DOHH2 (cell line): ENCODE measurements around the gene HAT1.

Experiments
- H3F3A ChIP-seq: fragments of 200-600 bp; sonication (generic), shearing (Covaris generic); 2 replicates; pipeline ENCODE4 v1.6.0; 2016; ENCODE audit warnings: antibody characterized with exemption, mild to moderate bottlenecking; ENCODE audit not compliant: control insufficient read depth, insufficient read depth
- H3K27ac ChIP-seq: fragments of 200-600 bp; sonication (generic); 2 replicates; pipeline ENCODE4 v1.5.1; 2014; ENCODE audit warnings: low read depth, mild to moderate bottlenecking, low read length, moderate library complexity
- H3K27me3 ChIP-seq: fragments of 200-600 bp; sonication (generic); 2 replicates; pipeline ENCODE4 v1.6.1; 2014; ENCODE audit warnings: mild to moderate bottlenecking, low read length, mixed read lengths; ENCODE audit not compliant: control insufficient read depth
- H3K36me3 ChIP-seq: fragments of 200-600 bp; sonication (generic); 2 replicates; pipeline ENCODE4 v1.6.1; 2014; ENCODE audit warnings: mild to moderate bottlenecking, low read length, moderate library complexity, mixed read lengths; ENCODE audit not compliant: control insufficient read depth
- H3K4me1 ChIP-seq: fragments of 200-600 bp; sonication (generic); 2 replicates; pipeline ENCODE4 v1.6.1; 2014; ENCODE audit warnings: mild to moderate bottlenecking, low read length, mixed read lengths; ENCODE audit not compliant: control insufficient read depth
- H3K4me2 ChIP-seq: fragments of 200-600 bp; sonication (generic); 2 replicates; pipeline ENCODE4 v1.6.0; 2014; ENCODE audit warnings: mild to moderate bottlenecking, low read length, moderate library complexity
- H3K4me3 ChIP-seq: fragments of 200-600 bp; sonication (generic); 2 replicates; pipeline ENCODE4 v1.5.1; 2014; ENCODE audit warnings: mild to moderate bottlenecking, low read length, mixed read lengths
- H3K79me2 ChIP-seq: fragments of 200-600 bp; sonication (generic); 2 replicates; pipeline ENCODE4 v1.6.1; 2014; ENCODE audit warnings: mild to moderate bottlenecking, low read length, mixed read lengths; ENCODE audit not compliant: control insufficient read depth
- H3K9me2 ChIP-seq: fragments of 200-600 bp; sonication (generic); replicated peaks from 2 replicates; pipeline ENCODE4 v1.6.1; 2014; ENCODE audit warnings: mild to moderate bottlenecking, low read length, mixed read lengths; ENCODE audit not compliant: control insufficient read depth
- H3K9me3 ChIP-seq: fragments of 200-600 bp; sonication (generic); 2 replicates; pipeline ENCODE4 v1.6.1; 2014; ENCODE audit warnings: antibody characterized with exemption, low read length, mixed read lengths; ENCODE audit not compliant: control insufficient read depth, insufficient read depth
- H4K20me1 ChIP-seq: fragments of 200-600 bp; sonication (generic); 2 replicates; pipeline ENCODE4 v1.6.0; 2014; ENCODE audit warnings: low read depth, mild to moderate bottlenecking, antibody characterized with exemption, low read length, moderate library complexity; ENCODE audit not compliant: control insufficient read depth, insufficient read depth
- CTCF ChIP-seq: fragments of 200-600 bp; sonication (generic); IDR thresholded peaks from one replicate; pipeline ENCODE4 v1.5.1; 2014; ENCODE audit warnings: antibody characterized with exemption, mild to moderate bottlenecking, low read depth, low read length; ENCODE audit not compliant: poor library complexity, severe bottlenecking
- EZH2phosphoT487 ChIP-seq: fragments of 200-600 bp; sonication (generic); IDR thresholded peaks from 2 replicates; pipeline ENCODE4 v1.6.1; 2017; ENCODE audit warnings: borderline replicate concordance, mild to moderate bottlenecking, antibody characterized with exemption, low read length, moderate library complexity, mixed read lengths

HAT1 gene

DNA sequence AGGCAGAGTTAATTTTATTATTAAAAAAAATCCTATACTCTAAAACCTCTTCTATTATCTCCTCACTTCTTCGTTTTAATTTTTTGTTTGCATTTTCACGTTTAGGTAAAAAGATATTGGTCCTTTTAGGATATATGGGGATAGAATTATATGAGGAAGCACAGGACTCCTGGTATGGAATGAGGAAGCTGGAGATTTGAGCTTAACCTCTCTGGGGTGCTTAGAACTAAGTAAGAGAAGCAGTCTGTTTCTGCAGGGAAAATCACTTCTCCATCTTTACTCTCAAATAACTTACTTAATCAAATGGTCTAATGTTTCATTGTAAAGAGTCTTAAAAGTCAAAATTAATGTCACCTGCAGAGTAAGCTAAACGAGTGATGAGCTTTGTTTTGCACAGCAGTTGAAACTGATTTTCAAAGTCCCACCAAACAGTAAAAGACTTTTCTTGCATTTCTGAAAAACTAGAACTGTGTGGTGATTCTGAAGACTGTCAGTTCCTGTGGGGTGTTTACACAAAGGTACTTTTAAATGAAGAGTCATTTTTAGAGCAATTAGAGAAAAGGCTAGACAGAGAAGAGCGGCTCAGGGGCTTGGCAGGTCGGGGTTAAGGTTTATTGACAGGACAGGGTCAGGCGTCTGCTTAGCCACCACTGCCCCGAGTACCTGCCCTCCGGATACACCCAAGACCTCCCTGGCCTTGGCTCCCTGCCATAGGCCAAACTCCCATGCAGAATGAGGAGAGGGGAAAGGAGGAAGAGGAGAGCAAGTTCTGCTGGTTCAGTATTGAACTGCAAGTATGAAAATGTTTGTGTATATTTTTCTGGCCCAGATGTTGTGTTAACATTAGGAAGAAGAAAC, 99.0 kb downstream of the HAT1 start:
- no peak overlapping the region for H3K4me3 ChIP-seq
- no peaks in the 10 kb centered on the region for H3K36me3 ChIP-seq
- H3K9me3 ChIP-seq, result no peaks in the 10 kb centered on the region
- H4K20me1 ChIP-seq, result no peaks in the 10 kb centered on the region
- no peaks in the 10 kb centered on the region for H3K79me2 ChIP-seq
- no peaks in the 10 kb centered on the region for H3F3A ChIP-seq
- TF ChIP-seq CTCF, result no peak
- no peak overlapping the region for H3K27ac ChIP-seq
- no peak overlapping the region for H3K4me2 ChIP-seq
- no peaks in the 10 kb centered on the region for H3K4me1 ChIP-seq
- H3K27me3 ChIP-seq, result no peaks in the 10 kb centered on the region
- H3K9me2 ChIP-seq, result no peaks in the 10 kb centered on the region

DNA sequence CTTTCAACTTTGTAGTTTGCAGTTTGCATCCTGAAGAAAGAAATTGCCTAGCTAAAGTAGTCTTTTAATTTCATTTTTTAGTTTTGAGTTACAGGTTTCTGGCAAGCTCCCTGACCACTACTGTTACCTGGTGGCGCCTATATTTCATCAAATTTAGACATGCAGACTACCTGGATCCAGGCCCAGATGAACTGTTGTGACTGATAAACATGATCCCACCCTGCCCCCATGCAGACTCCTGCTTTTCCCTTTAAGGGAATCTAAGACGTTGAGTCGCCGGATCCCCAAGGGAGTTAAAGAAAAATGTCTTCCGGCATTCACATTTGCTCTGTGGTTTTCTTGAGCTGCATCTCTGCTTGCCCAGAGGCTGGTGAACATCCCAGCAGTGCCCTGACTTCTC, 99.7 kb downstream of the HAT1 start:
- TF ChIP-seq CTCF (no peak), EZH2phosphoT487 (no peak)
- H3F3A ChIP-seq, result no peaks in the 10 kb centered on the region
- no peaks in the 10 kb centered on the region for H3K9me2 ChIP-seq
- no peak overlapping the region for H3K4me2 ChIP-seq
- H4K20me1 ChIP-seq, result no peaks in the 10 kb centered on the region
- no peak overlapping the region for H3K4me3 ChIP-seq
- no peaks in the 10 kb centered on the region for H3K36me3 ChIP-seq
- H3K27me3 ChIP-seq, result no peaks in the 10 kb centered on the region
- H3K79me2 ChIP-seq, result no peaks in the 10 kb centered on the region
- no peaks in the 10 kb centered on the region for H3K4me1 ChIP-seq
- no peak overlapping the region for H3K27ac ChIP-seq
- no peaks in the 10 kb centered on the region for H3K9me3 ChIP-seq

GRCh38 chr2:172031536-172031935, 109.3 kb downstream of the HAT1 start:
- Histone ChIP-seq H3K79me2 (no peaks in the 10 kb centered on the region), H3K4me3 (no peak overlapping the region), H3F3A (no peaks in the 10 kb centered on the region), H3K36me3 (no peaks in the 10 kb centered on the region), H3K27me3 (no peaks in the 10 kb centered on the region), H3K9me2 (no peaks in the 10 kb centered on the region), H3K4me1 (no peaks in the 10 kb centered on the region), H3K27ac (no peak overlapping the region), H4K20me1 (no peaks in the 10 kb centered on the region), H3K9me3 (no peaks in the 10 kb centered on the region), H3K4me2 (no peak overlapping the region)
- TF ChIP-seq CTCF (no peak), EZH2phosphoT487 (no peak)
